SK-MEL-5 (cell line): Measurements from ENCODE around the gene TOP2A. TPM values are rescaled to one million over a fixed set of nuclear protein-coding genes. Genes with fewer than 3 reads are reported as not detected.
"Not testable (repeated sequence)": the region's sequence is repeated elsewhere in the genome, so short reads cannot be mapped to it uniquely, and the experiment has no call there.

Experiments used
- DNase-seq: peaks from one replicate; pipeline ENCODE4 v3.0.0-alpha.2; 2016; ENCODE audit warnings: low read depth, low spot score
- in situ Hi-C: cut with HindIII; loops from 2 replicates; pipeline ENCODE4 v1.10.0; 2016; ENCODE audit warnings: low sequenced_read_pairs, high pct_unique_total_duplicates, low pct_unique_long_range_greater_than_20kb
- total RNA-seq: library from RNA; depleted of rRNA; stranded (reverse); fragments of >200 nt; shearing (Covaris generic); gene quantifications from 2 replicates; pipeline ENCODE4 v1.2.3, GENCODE V29; 2014

TOP2A gene
- total RNA-seq, 1 experiment from 2014 or later, result 114 TPM

- DNase-seq, in situ Hi-C loops: not testable (repeated sequence)
These were observed 45.1 kb downstream of the TOP2A start for GRCh38 chr17:40372644-40373043.

- in situ Hi-C loops, result no loop called here
- DNase-seq, result no peak
These were observed 45.7 kb downstream of the TOP2A start for GRCh38 chr17:40372031-40372430.

GRCh38 chr17:40371261-40371929 is 46.3 kb downstream of the TOP2A start:
- in situ Hi-C loops, result no loop called here
- peak; percentile 71 for DNase-seq

GRCh38 chr17:40369923-40370322 is 47.8 kb downstream of the TOP2A start:
- no peak for DNase-seq
- in situ Hi-C loops, result no loop called here

- DNase-seq, in situ Hi-C loops: not testable (repeated sequence)
These were observed 50.0 kb downstream of the TOP2A start for GRCh38 chr17:40367728-40368127.

- in situ Hi-C loops, result no loop called here
- DNase-seq, result no peak
These were observed 50.7 kb downstream of the TOP2A start for GRCh38 chr17:40366861-40367518.

GRCh38 chr17:40366076-40366860 is 51.4 kb downstream of the TOP2A start:
- DNase-seq, result no peak
- in situ Hi-C loops, result no loop called here

- no peak for DNase-seq
- in situ Hi-C loops, result no loop called here
These were observed 52.8 kb downstream of the TOP2A start for GRCh38 chr17:40364906-40365305.

GRCh38 chr17:40364121-40364861 is 53.4 kb downstream of the TOP2A start, which contains the start of gene GJD3:
Gene GJD3, minus strand, starts transcription at chr17:40364737. Its CDS starts 922 bp downstream, at chr17:40363815.
- in situ Hi-C loops, result no loop called here
- DNase-seq, result no peak

- in situ Hi-C loops, result no loop called here
- no peak for DNase-seq
These were observed 54.4 kb downstream of the TOP2A start for GRCh38 chr17:40363111-40363827.

- peak; percentile 69 for DNase-seq
- in situ Hi-C loops, result no loop called here
These were observed 55.0 kb downstream of the TOP2A start for GRCh38 chr17:40362696-40363110.

GRCh38 chr17:40361925-40362695 is 55.6 kb downstream of the TOP2A start:
- no peak for DNase-seq
- in situ Hi-C loops, result no loop called here

GRCh38 chr17:40361063-40361924 is 56.4 kb downstream of the TOP2A start:
- in situ Hi-C loops, result no loop called here
- no peak for DNase-seq

GRCh38 chr17:40360091-40360490 is 57.6 kb downstream of the TOP2A start:
- in situ Hi-C loops, result no loop called here

GRCh38 chr17:40358323-40359038 is 59.2 kb downstream of the TOP2A start:
- in situ Hi-C loops, result no loop called here
- peak; percentile 79 for DNase-seq

More at GRCh38 chr17:40360091-40360490, 57.6 kb downstream of the TOP2A start:
- no peak for DNase-seq
